GM19324 (cell line): ENCODE measurements around the gene TMEM255A.
A peak's percentile ranks its signal among the peaks of the same experiment; 100 is the strongest.

Experiments used
- ATAC-seq: cut with Tn5 transposase; IDR thresholded peaks from one replicate; pipeline ENCODE4 v1.9.1; 2021; ENCODE audit warnings: mild to moderate bottlenecking, moderate library complexity; ENCODE audit not compliant: unreplicated experiment, low FRiP score

TMEM255A gene

GRCh38 chrX:120308959-120309872 lies 2.0 kb downstream of the TMEM255A start:
- peak; percentile 91 for ATAC-seq

GRCh38 chrX:120308558-120308957 lies 2.7 kb downstream of the TMEM255A start:
- ATAC-seq = no peak

- no peak for ATAC-seq
Observed at GRCh38 chrX:120306630-120307029, 4.6 kb downstream of the TMEM255A start.

GRCh38 chrX:120305531-120306141 lies 5.6 kb downstream of the TMEM255A start:
- ATAC-seq = no peak

GRCh38 chrX:120304256-120304655 lies 7.0 kb downstream of the TMEM255A start:
- peak; percentile 35 for ATAC-seq

- ATAC-seq = peak; percentile 93
Observed at GRCh38 chrX:120302434-120302833, 8.8 kb downstream of the TMEM255A start.

GRCh38 chrX:120301960-120302359 lies 9.3 kb downstream of the TMEM255A start:
- no peak for ATAC-seq

- no peak for ATAC-seq
Observed at GRCh38 chrX:120301497-120301896, 9.8 kb downstream of the TMEM255A start.

- ATAC-seq = no peak
Observed at GRCh38 chrX:120299928-120300327, 11.3 kb downstream of the TMEM255A start.

- ATAC-seq = no peak
Observed at GRCh38 chrX:120297923-120298322, 13.3 kb downstream of the TMEM255A start.

GRCh38 chrX:120294651-120295050 lies 16.6 kb downstream of the TMEM255A start:
- no peak for ATAC-seq

GRCh38 chrX:120293015-120293414 lies 18.2 kb downstream of the TMEM255A start:
- ATAC-seq = no peak

- no peak for ATAC-seq
Observed at GRCh38 chrX:120291211-120291610, 20.1 kb downstream of the TMEM255A start.

GRCh38 chrX:120290107-120290506 lies 21.2 kb downstream of the TMEM255A start:
- ATAC-seq = no peak

- ATAC-seq = peak; percentile 63
Observed at GRCh38 chrX:120287513-120288112, 23.6 kb downstream of the TMEM255A start.

- peak; percentile 30 for ATAC-seq
Observed at GRCh38 chrX:120286733-120287512, 24.3 kb downstream of the TMEM255A start.

GRCh38 chrX:120282697-120283096 lies 28.6 kb downstream of the TMEM255A start:
- ATAC-seq = no peak

- no peak for ATAC-seq
Observed at GRCh38 chrX:120281761-120282160, 29.5 kb downstream of the TMEM255A start.

- no peak for ATAC-seq
Observed at GRCh38 chrX:120281021-120281624, 30.1 kb downstream of the TMEM255A start.

GRCh38 chrX:120274958-120275357 lies 36.3 kb downstream of the TMEM255A start:
- ATAC-seq = no peak
